ENCODE data around the gene PCDH18.
"Not testable (repeated sequence)": the region's sequence is repeated elsewhere in the genome, so short reads cannot be mapped to it uniquely, and the experiment has no call there.

PCDH18 gene, protein sequence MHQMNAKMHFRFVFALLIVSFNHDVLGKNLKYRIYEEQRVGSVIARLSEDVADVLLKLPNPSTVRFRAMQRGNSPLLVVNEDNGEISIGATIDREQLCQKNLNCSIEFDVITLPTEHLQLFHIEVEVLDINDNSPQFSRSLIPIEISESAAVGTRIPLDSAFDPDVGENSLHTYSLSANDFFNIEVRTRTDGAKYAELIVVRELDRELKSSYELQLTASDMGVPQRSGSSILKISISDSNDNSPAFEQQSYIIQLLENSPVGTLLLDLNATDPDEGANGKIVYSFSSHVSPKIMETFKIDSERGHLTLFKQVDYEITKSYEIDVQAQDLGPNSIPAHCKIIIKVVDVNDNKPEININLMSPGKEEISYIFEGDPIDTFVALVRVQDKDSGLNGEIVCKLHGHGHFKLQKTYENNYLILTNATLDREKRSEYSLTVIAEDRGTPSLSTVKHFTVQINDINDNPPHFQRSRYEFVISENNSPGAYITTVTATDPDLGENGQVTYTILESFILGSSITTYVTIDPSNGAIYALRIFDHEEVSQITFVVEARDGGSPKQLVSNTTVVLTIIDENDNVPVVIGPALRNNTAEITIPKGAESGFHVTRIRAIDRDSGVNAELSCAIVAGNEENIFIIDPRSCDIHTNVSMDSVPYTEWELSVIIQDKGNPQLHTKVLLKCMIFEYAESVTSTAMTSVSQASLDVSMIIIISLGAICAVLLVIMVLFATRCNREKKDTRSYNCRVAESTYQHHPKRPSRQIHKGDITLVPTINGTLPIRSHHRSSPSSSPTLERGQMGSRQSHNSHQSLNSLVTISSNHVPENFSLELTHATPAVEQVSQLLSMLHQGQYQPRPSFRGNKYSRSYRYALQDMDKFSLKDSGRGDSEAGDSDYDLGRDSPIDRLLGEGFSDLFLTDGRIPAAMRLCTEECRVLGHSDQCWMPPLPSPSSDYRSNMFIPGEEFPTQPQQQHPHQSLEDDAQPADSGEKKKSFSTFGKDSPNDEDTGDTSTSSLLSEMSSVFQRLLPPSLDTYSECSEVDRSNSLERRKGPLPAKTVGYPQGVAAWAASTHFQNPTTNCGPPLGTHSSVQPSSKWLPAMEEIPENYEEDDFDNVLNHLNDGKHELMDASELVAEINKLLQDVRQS

DNA sequence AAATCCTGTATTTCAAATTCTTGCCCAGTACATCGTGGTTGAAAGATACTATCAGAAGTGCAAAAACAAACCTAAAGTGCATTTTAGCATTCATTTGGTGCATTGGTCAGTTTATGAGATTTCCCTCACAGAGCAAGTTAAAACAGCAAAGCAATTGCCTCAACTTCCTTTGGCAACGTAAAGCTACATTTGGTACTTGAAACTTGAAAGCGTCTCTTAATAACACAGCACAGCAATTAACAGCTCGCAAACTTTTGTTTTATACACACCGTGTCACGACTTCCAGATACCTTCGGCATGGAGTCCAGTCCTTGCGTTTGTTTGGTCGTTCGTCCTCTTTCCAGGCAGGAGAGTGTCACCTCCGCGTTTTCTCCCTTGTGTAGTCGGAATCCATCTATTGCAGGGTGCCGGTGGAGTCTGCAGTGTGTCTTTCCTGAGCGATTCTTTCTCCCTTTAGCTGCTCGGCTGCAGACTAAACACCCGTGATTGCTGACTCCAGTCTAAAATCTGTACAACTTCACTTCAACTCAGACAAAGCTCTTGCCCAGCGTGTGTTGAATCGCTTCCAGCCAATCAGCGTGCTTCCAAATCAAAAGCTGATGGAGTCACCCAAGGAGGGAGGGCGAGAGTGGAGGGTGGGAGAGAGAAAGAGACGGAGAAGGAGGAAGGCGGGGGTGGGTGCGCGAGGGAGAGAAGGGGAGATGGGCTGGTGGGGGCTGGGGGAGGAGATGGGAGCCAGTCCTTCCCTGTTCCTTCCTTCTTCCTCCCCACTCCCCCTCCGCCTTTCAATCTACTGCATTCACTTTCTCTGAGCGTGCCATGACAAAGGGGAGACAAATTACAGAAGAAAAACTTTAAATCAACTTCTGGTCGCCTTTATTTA, at the start of gene PCDH18:
Gene PCDH18 (minus strand): TSS at position 509 of the 883 bp plus-strand sequence. CDS start 406 bp downstream, at position 103.
- DNase-seq (ENCODE audit: low read depth, low spot score) = no peak

DNA sequence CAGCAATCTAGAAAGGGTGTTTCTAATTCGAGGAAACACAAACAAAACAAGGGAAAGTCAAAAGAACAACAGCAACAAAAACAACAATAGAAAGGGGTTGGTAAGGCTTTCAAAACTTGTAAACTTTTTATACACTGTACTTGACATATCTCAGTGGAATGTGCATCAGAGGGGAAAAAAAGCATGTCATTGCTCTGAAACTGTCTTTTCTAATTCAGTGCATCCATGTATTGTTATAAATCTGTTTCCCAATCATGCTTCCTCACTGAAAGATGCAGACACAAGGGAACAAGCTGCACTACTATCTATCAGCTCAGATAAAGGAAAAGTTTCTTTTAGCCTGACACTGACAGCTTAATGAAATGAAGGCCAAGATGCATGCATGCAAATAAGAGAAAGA, 44.2 kb upstream of the PCDH18 start:
- DNase-seq (ENCODE audit: low read depth, low spot score) = no peak

DNA sequence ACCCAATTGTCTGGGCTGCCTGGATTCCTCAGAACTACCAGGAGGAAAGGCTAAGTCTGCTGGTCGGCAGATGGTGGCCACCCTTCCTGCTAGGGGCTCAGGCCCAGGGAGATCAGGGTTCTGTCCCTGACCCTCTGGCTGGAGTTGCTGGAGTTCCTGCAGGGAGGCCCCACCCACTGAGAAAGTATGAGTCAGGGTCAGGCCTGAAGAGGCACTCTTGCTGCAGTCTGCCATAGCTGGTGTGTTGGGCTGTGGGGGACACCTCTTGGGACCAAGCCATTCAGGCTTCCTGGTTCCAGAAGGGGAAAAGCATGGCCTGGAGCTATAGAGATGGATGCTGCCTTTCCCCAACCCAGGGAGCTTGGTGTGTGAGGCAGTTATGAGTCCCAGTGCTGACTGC, 40.4 kb upstream of the PCDH18 start:
- no peak for DNase-seq (ENCODE audit: low read depth, low spot score)

DNA sequence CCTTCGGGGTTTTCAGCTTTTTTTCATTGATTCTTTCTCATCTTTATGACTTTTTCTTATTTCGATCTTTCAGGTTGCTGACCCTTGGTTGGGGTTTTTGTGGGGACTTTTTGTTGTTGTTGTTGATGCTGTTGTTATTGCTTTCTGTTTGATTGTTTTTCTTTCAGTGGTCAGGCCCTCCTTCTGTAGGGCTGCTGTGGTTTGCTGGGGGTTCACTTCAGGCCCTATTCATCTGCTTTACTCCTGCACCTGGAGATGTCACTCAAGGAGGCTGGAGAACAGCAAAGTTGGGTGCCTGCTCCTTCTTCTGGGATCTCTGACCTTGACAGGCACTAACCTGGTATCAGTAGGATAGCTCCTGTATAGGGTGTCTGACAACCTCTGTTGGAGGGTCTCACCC, 39.9 kb upstream of the PCDH18 start:
- DNase-seq (ENCODE audit: low read depth, low spot score) = no peak

DNA sequence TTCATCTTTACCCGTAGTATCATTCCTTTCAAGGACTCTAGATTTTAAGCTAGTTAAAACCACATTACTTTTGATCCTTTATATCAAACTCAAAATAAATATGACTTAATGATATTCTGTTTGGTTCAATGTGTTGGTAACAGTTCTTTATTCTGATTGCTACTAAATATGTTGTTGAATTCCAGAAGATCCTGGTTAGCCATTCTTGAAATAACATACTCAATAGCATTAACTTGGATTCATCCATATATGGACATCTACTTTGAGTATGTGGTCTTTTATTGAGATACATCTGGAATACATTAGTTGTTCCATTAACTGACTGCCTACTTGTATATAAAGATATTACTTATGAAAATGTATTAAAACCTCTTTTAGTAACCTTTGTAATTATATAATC, 27.5 kb upstream of the PCDH18 start:
- no peak for DNase-seq (ENCODE audit: low read depth, low spot score)

DNA sequence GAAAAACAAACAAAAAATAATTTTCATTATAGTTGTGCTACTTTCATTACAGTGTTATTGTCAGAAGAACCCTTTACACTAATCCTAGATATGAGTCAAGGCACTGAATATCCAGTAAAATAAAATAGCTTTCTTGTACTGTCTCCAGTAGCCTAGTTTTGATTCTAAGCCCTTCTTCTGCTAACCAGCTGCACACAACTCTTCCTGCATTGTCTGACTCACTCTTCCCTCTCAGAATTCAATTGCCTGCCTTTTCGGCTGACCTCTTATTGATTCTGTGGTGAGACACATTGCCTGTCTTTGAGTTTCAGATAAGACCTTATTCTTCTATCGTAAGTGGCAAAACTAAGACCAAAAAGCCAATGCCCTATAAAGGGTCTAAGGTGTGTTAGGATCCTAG, 26.7 kb upstream of the PCDH18 start:
- DNase-seq (ENCODE audit: low read depth, low spot score) = no peak

DNA sequence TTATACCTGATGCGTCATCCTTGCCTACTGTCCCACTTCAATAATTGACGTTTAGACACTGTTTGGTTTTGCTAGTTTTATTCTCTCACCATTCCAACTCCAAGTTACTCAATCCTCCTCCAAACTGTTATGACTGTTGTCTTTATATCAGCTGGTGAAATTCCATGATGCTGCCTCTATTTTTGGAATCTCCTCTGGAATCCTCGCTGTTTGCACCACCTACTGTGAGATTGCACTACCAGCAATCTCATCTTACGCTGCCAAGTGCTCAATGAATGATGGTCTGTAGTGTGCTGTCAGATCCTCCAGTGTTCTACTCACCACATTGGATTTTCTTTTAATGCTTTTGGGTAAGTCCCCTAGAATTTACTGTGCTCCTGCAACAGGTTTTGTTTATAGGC, 13.2 kb upstream of the PCDH18 start:
- DNase-seq (ENCODE audit: low read depth, low spot score) = no peak

DNA sequence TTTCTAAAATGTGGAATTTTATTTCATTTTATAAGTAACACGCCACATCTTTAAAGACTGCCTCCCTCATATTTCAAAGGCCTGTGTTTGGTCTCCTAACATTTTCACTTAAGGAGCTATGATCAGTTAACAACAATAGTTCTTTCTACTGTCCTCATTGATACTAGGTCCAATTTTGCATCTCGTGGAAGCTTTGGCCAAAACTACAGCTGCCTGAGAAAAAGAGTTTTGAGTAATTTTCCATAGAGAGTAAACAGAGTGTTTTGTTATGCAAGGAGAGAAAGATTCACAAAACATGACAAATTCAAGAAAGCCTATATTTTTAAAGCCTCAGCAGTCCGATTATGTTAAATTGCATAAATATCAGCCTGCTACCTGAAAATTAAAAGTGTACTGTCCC, 11.4 kb upstream of the PCDH18 start:
- no peak for DNase-seq (ENCODE audit: low read depth, low spot score)

DNA sequence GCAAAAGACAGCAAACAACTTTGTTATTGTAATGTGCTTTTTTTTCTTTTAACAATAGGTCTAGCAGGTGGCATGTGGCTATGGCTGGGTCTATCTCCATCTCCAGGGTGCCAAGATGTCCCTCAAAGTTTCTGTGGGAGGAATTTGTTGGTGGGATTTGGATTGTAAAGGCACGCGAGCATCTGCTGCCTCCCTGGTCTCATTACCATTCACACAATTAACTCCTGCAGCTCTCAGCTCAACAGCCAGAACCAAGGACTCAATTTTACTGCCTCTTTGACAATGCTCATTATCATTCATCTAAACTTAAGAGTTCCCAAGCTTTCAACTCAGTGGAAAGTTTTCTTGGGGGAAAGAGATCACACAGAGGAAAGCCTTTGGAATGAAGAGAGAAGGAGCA, 10.9 kb upstream of the PCDH18 start:
- no peak for DNase-seq (ENCODE audit: low read depth, low spot score)

DNA sequence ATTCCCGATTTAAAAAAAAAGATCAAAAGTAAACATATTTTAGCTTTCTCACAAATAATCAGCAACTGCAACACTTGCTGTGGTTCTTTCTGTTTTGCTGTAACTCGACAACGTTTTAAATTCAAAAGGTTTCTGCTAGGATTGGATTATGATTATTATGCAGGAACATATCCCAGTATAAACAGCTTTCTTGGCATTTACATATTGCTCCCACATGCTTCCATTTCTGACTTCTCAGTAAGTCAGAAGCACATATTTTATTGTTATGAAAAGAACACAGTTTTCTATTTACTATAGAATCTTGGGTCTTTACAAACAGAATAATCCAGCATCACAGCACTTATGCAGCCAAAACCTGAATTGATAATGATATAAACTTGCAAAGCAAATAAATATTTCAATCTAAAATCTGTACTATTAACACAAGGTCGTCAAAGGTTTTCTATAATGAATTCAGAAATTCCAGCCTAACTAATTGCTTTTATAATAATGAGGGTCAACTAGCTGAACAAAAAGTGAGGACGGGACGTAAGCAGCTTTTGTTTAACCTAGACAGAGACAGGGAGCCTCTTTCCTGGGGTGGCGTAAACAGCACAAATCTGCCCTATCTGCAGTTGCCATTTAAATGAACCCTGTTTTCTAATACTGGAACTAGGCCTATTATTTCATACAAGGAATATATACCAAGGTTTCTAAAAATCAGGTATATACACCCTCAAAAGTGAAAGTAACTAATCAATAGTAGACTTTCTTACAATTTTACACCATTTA, 9.8 kb upstream of the PCDH18 start:
- DNase-seq (ENCODE audit: low read depth, low spot score) = no peak

DNA sequence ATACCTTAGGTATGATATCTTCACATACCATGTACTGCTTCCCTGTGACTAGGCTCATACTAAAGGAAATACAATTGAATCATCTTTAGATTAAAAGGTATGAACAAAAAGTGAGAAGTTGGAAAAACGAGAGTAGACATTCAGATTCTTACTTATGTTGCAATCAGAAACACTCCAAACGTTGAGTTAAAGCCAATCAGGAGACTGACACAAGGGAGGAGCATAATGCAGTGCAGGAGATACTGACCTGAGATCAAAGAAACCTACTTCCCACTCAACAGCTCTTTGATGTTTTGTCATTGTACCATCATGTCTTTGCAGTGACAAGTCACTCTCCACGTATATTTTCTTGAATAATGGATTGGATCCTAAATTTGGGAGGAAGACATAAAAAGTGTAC, 8.9 kb upstream of the PCDH18 start:
- DNase-seq (ENCODE audit: low read depth, low spot score) = no peak

DNA sequence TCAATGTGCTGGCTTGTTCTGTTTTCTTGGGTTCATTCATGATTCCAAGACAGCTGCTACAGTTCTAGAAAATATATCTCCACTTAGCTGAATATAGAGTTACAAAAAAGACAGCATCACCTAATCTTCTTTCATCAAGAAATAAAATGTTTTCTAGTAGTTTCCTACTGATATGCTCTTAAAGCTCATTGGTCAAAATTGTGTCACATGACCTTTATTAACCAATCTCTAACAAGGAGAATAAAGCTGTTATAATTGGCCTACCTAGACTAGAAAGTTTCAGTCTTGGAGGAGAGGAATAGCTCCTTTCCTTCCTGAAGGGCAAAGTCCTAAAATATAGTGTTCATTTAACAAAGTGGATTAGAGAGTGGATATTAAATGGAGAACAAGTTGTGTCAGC, 8.1 kb upstream of the PCDH18 start:
- DNase-seq (ENCODE audit: low read depth, low spot score) = no peak

DNA sequence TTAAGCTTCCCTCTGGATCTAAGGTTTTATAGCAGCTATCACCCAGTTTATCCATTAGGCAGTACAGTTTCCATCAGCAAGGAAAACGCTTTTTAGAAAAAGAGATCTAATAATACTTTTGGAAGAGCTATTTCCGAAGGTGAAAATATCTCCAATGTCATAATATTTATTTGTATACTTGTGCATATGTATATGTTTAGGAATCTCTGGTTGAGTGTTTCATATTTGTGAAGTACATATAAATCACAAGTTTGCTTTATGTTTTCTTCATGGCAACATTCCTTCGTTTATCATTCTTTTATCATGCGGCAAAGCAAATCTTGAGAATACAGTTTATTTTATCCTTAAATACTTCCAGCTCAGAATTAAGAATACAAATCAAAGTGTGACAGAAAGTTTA, 6.2 kb upstream of the PCDH18 start:
- DNase-seq (ENCODE audit: low read depth, low spot score) = no peak

DNA sequence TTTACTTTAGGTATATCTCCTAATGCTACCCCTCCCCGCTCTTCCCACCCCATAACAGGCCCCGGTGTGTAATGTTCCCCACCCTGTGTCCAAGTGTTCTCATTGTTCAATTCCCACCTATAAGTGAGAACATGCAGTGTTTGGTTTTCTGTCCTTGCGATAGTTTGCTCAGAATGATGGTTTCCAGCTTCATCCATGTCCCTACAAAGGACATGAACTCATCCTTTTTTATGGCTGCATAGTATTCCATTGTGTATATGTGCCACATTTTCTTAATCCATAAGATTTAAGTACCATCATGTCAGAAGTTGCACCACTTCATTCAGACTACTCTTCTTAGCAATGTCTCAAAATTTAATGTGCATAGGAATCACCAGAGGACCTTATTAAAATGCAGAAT, 5.5 kb upstream of the PCDH18 start:
- not testable (repeated sequence) for DNase-seq (ENCODE audit: low read depth, low spot score)

DNA sequence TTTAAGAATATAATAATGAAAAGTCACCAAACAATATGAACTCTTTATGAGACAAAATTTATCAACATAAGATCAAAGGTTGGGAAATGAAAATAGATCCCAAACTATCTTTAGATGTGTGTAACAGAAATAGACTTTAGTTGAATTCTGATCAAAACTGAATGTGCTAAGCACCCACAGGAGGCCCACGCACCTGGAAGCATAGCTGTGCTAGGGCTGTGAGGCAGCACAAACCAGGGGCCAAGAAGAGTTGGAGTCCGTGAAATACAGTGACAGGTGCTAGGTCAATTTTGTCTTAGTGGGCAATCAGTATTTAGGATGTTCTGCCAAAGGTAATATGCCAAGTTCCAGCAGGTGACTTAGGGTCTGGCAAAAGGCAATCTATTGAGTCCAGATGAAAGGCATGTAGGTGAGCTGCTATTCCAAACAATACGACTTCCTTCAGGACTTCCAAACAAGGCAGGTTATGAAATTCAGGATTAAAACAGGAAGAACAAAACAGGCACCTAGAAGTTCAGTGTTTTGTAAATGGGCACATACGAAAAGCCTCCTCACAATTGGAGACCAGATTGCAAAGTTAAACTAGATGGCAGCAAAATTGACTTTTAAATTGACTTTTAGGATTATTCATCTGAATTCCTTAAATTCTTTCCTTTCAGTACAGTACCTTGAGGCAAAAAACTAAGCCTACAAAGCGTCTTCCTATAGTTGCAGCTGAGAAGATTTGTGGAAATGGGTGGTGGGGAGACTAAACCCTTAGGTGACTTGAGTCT, 4.7 kb upstream of the PCDH18 start:
- DNase-seq (ENCODE audit: low read depth, low spot score) = no peak

DNA sequence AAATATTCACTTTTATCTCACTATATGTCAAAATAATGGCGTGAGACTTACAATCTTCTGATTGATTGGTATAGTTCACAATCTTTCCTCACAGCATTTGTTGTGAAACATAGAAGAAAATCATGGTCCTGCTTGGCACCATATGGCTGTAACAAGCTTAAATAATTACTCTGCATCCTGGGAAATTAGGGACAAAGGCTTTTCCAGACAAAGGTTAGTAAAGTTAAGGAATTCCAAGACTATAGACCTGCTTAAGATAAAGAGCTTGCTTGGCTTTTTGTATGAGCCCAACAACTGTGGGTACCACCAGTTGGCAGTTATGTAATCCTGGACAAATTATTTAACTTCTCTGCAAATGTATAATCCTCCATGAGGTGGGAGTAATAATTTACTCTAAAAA, 3.4 kb upstream of the PCDH18 start:
- no peak for DNase-seq (ENCODE audit: low read depth, low spot score)

DNA sequence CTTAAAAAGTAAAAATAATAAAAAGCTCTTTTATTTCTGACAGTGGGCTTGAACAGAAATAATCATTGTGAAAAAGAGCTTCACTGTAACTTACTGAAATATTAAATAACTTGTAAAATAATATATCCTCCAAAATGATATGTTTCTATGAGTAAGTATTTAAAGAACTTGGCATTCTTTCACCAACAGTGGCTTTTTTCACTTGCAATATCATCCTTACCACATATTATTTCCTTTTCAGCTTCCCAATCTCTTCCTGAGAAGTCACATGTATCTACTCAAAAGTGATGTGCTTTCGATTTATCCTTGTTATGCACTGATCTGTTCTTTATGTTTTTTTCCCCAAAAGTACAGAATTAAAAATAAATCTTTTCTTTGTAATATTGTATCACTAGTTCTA, 2.2 kb upstream of the PCDH18 start:
- no peak for DNase-seq (ENCODE audit: low read depth, low spot score)

DNA sequence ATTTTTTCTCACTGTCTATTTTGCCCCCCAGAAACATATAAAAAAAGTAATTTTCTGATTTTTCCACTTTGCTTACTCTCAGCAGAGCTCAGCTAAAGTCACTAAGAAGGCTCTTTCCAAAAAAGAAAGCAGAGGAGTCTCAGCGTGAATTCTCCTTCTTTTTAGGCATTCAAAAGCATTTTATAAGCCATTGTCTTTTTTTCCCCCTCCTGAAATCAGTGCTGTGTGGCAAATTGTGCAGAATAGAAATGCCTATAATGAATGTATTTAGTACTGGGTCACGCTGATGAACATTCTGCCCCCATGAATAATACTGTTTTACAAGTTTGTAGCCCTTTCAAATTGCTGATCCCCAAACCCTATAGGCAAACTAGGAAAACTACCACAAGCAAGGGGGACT, 1.6 kb upstream of the PCDH18 start:
- DNase-seq (ENCODE audit: low read depth, low spot score) = no peak

DNA sequence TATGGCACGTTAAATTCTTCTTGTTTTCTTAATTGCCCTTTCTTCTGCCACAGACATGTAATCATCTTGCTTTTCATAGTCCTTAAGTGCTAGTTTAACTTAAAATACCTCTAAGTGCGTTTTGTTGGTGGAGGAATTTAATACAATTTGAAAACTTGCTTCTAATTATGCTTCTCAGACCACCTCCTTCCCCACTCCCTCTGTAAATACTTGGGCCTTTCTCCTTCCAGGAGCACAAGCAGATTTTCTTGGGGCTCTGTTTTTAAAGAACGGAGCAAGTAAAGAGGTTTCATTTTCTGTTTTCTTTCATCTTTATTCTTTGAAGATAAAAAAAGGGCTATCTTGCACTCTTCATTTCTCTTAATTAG, 559 bp upstream of the PCDH18 start:
- DNase-seq (ENCODE audit: low read depth, low spot score) = no peak
